GM12878 (cell line): ENCODE data around the gene NPAS3.

Experiments used
- CTCF ChIP-seq, 3 experiments: IDR thresholded peaks in 2 of 3; conservative IDR thresholded peaks in 1 of 3; 2 replicates each; pipeline ENCODE4 v1.5.1; 2011; ENCODE audit warnings: low read depth in 3 of 3, low read length in 3 of 3, mild to moderate bottlenecking in 3 of 3, control low read depth in 2 of 3, moderate library complexity in 2 of 3, inconsistent platforms in 1 of 3, mixed read lengths in 1 of 3; ENCODE audit not compliant: control insufficient read depth in 2 of 3, insufficient read depth in 1 of 3; ENCODE audit errors: extremely low read depth in 1 of 3
- E2F4 ChIP-seq: IDR thresholded peaks from 2 replicates; pipeline ENCODE4 v1.6.1; 2012; ENCODE audit warnings: low read depth, low read length, improper control_type of control experiment
- MAX ChIP-seq: IDR thresholded peaks from 2 replicates; pipeline ENCODE4 v1.6.1; 2012; ENCODE audit warnings: low read depth, low read length, improper control_type of control experiment
- MXI1 ChIP-seq: fragments of 150-350 bp; IDR thresholded peaks from 2 replicates; pipeline ENCODE4 v1.6.1; 2011; ENCODE audit warnings: low read depth, mild to moderate bottlenecking, inconsistent platforms, low read length, improper control_type of control experiment
- REST ChIP-seq: IDR thresholded peaks from 2 replicates; pipeline ENCODE4 v1.6.1; 2012; ENCODE audit warnings: mild to moderate bottlenecking, low read depth, low read length

GRCh38 chr14:32986791-32987540 lies 48.3 kb downstream of the NPAS3 start:
- TF ChIP-seq CTCF (IDR thresholded peaks at IDR 0.05 in 2 of 3, conservative IDR thresholded peaks at IDR 0.05 in 1 of 3; ENCODE audit: control insufficient read depth in 2 of 3, extremely low read depth in 1 of 3, insufficient read depth in 1 of 3, low read depth in 3 of 3, low read length in 3 of 3) (no peak), MXI1 (no peak), REST (no peak), MAX (no peak), E2F4 (no peak)
